K562 (cell line): ENCODE results near the gene STARD13. TPM values are rescaled to one million over a fixed set of nuclear protein-coding genes. Genes with fewer than 3 reads are reported as not detected.

Source experiments
- ATAC-seq: fragments of 200-7000 bp; cut with Tn5 transposase; 3 replicates; pipeline ENCODE4 v1.9.1; 2020; ENCODE audit warnings: moderate library complexity
- BruUV-seq: library from RNA; stranded (reverse); fragments of 400-500 nt; replicated peaks from 2 replicates; lab custom pipeline; 2021; lab: Mats Ljungman, UMichigan
- CTCF ChIA-PET: fragments of 300-600 bp; formaldehyde crosslinking; extraction: SDS; loops from one replicate; lab custom pipeline; 2021; ENCODE audit warnings: low intra/inter-chr PET ratio; lab: Yijun Ruan, JAX
- POLR2A ChIA-PET: fragments of 300-600, 350-650 bp; sonication (Branson Sonifier 250); formaldehyde crosslinking; extraction: SDS; loops from one replicate; lab custom pipeline; 2021; ENCODE audit warnings: antibody characterized with exemption, inconsistent platforms; lab: Yijun Ruan, JAX
- DNase-seq, 4 experiments: peaks; one replicate each; pipeline versions ENCODE4 v3.0.0 to v3.0.0-alpha.2; 2011 to 2018; ENCODE audit warnings: low spot score in 3 of 4, mixed read lengths in 3 of 4; ENCODE audit errors: extremely low read depth in 1 of 4
- FAIRE-seq: peaks from 2 replicates; lab custom pipeline; 2011; peaks lifted over from hg19 to GRCh38; lab: Jason Lieb, UNC
- H2AFZ ChIP-seq: 2 replicates; pipeline ENCODE4 v1.6.0; 2011; ENCODE audit warnings: low read depth, low read length, control low read depth, inconsistent platforms
- H3K27ac ChIP-seq: fragments of 200-600 bp; 3 replicates; pipeline ENCODE4 v1.8.0; 2011; ENCODE audit warnings: low read depth, mild to moderate bottlenecking, control low read depth, inconsistent platforms, low read length, moderate library complexity, mixed read lengths; ENCODE audit errors: extremely low read depth
- H3K27me3 ChIP-seq, 2 experiments: fragments of 300-600 bp in 1 of 2; 2 replicates in 1 of 2; 3 replicates in 1 of 2; pipeline versions ENCODE4 v1.6.0 to v1.8.0; 2011; ENCODE audit warnings: inconsistent platforms in 2 of 2, low read length in 2 of 2, mild to moderate bottlenecking in 1 of 2, mixed read lengths in 1 of 2, moderate library complexity in 1 of 2; ENCODE audit not compliant: control insufficient read depth in 2 of 2, insufficient read depth in 2 of 2
- H3K36me3 ChIP-seq: fragments of 300-600 bp; 3 replicates; pipeline ENCODE4 v1.8.0; 2011; ENCODE audit warnings: mild to moderate bottlenecking, low read length, inconsistent platforms; ENCODE audit not compliant: control insufficient read depth, insufficient read depth
- H3K4me1 ChIP-seq, 2 experiments: fragments of 200-600 bp in 1 of 2; replicated peaks in 1 of 2; 2 replicates in 1 of 2; 3 replicates in 1 of 2; pipeline versions ENCODE4 v1.5.1 to v1.8.0; 2011; ENCODE audit warnings: inconsistent platforms in 2 of 2, low read length in 2 of 2, mild to moderate bottlenecking in 1 of 2, mixed read lengths in 1 of 2, moderate library complexity in 1 of 2; ENCODE audit not compliant: control insufficient read depth in 2 of 2, insufficient read depth in 2 of 2
- H3K4me2 ChIP-seq: 2 replicates; pipeline ENCODE4 v1.6.1; 2011; ENCODE audit warnings: low read length, control low read depth, inconsistent platforms, mixed read lengths; ENCODE audit not compliant: insufficient read depth
- H3K4me3 ChIP-seq: fragments of 200-600 bp; sonication (generic), shearing (Covaris generic); 2 replicates; pipeline ENCODE4 v1.5.1; 2016; ENCODE audit warnings: control low read depth, inconsistent platforms
- H3K79me2 ChIP-seq: fragments of 200-600 bp; 3 replicates; pipeline ENCODE4 v1.8.0; 2011; ENCODE audit warnings: low read length, inconsistent platforms; ENCODE audit not compliant: control insufficient read depth, insufficient read depth
- H3K9ac ChIP-seq, 2 experiments: 2 replicates each; pipeline versions ENCODE4 v1.6.0 to v1.6.1; 2011; ENCODE audit warnings: low read depth in 2 of 2, low read length in 2 of 2, control low read depth in 1 of 2, inconsistent platforms in 1 of 2, mild to moderate bottlenecking in 1 of 2, mixed read lengths in 1 of 2; ENCODE audit not compliant: insufficient read depth in 1 of 2
- H3K9me1 ChIP-seq: one replicate; pipeline ENCODE4 v1.6.0; 2011; ENCODE audit warnings: inconsistent platforms, mild to moderate bottlenecking, low read length, moderate library complexity; ENCODE audit not compliant: control insufficient read depth, insufficient read depth
- H3K9me3 ChIP-seq: replicated peaks from 2 replicates; pipeline ENCODE4 v1.5.1; 2011; ENCODE audit warnings: low read depth, low read length, inconsistent platforms; ENCODE audit not compliant: control insufficient read depth, insufficient read depth
- H4K20me1 ChIP-seq: replicated peaks from 2 replicates; pipeline ENCODE4 v1.6.1; 2011; ENCODE audit warnings: low read length, inconsistent platforms, mixed read lengths; ENCODE audit not compliant: control insufficient read depth, insufficient read depth
- ATF3 ChIP-seq, 2 experiments: fragments of 450-650 bp in 1 of 2; sonication (generic) in 1 of 2; formaldehyde crosslinking in 1 of 2; IDR thresholded peaks in 1 of 2; conservative IDR thresholded peaks in 1 of 2; 2 replicates each; pipeline versions ENCODE4 v1.6.1 to v1.8.1; 2016 to 2023; ENCODE audit warnings: mild to moderate bottlenecking in 2 of 2, moderate library complexity in 2 of 2, inconsistent platforms in 1 of 2, missing genetic modification reagents in 1 of 2
- GATAD2A ChIP-seq: fragments of 450-650 bp; IDR thresholded peaks from 2 replicates; pipeline ENCODE4 v1.6.1; 2017
- PTTG1 ChIP-seq: fragments of 450-650 bp; IDR thresholded peaks from 2 replicates; pipeline ENCODE4 v1.6.1; 2016; ENCODE audit warnings: low read depth, mild to moderate bottlenecking, missing genetic modification characterization, missing compliant biosample characterization
- ZNF561 ChIP-seq: fragments of 450-650 bp; formaldehyde crosslinking; conservative IDR thresholded peaks from 2 replicates; pipeline ENCODE4 v1.4.0; 2020; ENCODE audit warnings: mild to moderate bottlenecking, moderate library complexity
- whole genome bisulfite sequencing: fragments of 100-300 bp; shearing (Covaris generic); methylation state at CpG from one replicate; pipeline ENCODE4 v1.1.6; 2016; ENCODE audit warnings: low coverage, mixed read lengths; ENCODE audit not compliant: insufficient coverage; ENCODE audit errors: missing lambda C conversion rate; 5-methylcytosine and 5-hydroxymethylcytosine counted together
- in situ Hi-C: fragments of 300-500 bp; cut with MboI; formaldehyde crosslinking; loops from 4 replicates; pipeline ENCODE4 v1.15.0; 2018; ENCODE audit warnings: inconsistent platforms, mixed read lengths
- intact Hi-C: fragments of 100-400 bp; cut with micrococcal nuclease; formaldehyde crosslinking; loops from 2 replicates; pipeline ENCODE4 v1.14.2; 2022
- polyA plus RNA-seq, 8 experiments: library from polyadenylated mRNA; depleted of rRNA in 4 of 8; stranded (reverse) in 5 of 8; unstranded in 3 of 8; fragments of >200 nt; fragmentation: Nextera tagmentation in 2 of 8; fragmentation: Illumina TruSeq in 1 of 8; extraction: Ambion mirVana in 2 of 8; extraction: Trizol in 1 of 8; gene quantifications; 2 replicates each; pipeline versions ENCODE4 v1.2.1 to v1.2.3, GENCODE V29; 2011 to 2014; ENCODE audit warnings: inconsistent platforms in 1 of 8, missing spikeins in 1 of 8
- total RNA-seq, 7 experiments: library from RNA; depleted of rRNA in 6 of 7; stranded (reverse); fragments of >200 nt in 6 of 7; fragmentation: Illumina TruSeq in 2 of 7; extraction: Trizol in 2 of 7; gene quantifications; 2 replicates each; pipeline versions ENCODE4 v1.2.1 to v1.2.3, GENCODE V29; 2011 to 2021; ENCODE audit warnings: low replicate concordance in 1 of 7

Gene STARD13
- total and polyA plus RNA-seq, 9 of the 15 experiments (the other 6 are each of a cell fraction or from before 2014, with no cell fraction given) = 0.11 TPM; not detected in 8

GRCh38 chr13:33072282-33072681 lies 213.3 kb downstream of the STARD13 start:
- ChIA-PET POLR2A (no interaction called here), CTCF (no interaction called here)
- Histone ChIP-seq H3K27me3 (no peaks in the 10 kb centered on the region), H3K9me1 (no peaks in the 10 kb centered on the region), H3K79me2 (no peaks in the 10 kb centered on the region), H3K4me1 (no peaks in the 10 kb centered on the region), H3K9ac (no peak overlapping the region), H3K4me2 (no peak overlapping the region), H4K20me1 (no peaks in the 10 kb centered on the region), H3K9me3 (no peaks in the 10 kb centered on the region), H3K27ac (no peak overlapping the region), H2AFZ (no peak overlapping the region), H3K36me3 (no peaks in the 10 kb centered on the region), H3K4me3 (no peak overlapping the region)
- 4% methylated on average over 2 of the region's 2 CpGs for WGBS
- TF ChIP-seq ATF3 (IDR thresholded peaks at IDR 0.05) (0 out of 2 replicates have a peak, but pooled peaks have one; percentile 20), ATF3 (CRISPR knock-in tag; conservative IDR thresholded peaks at IDR 0.05) (no peak), PTTG1 (no peak)
- intact Hi-C loops = no loop called here
- FAIRE-seq (no peak), ATAC-seq (no peak), DNase-seq (no peak)
- BruUV-seq = no TSS peak
- in situ Hi-C loops = no loop called here

- H2AFZ ChIP-seq = no peak overlapping the region
- no peak overlapping the region for H3K4me3 ChIP-seq
- no peak for ATAC-seq
- intact Hi-C loops (no loop called here), in situ Hi-C loops (no loop called here)
- BruUV-seq = no TSS peak
- peaks cover 0 to 8% of the 10 kb centered on the region in 2 experiments; a peak in 2 of 5 replicates for H3K27me3 ChIP-seq
- CTCF ChIA-PET = no interaction called here
- H4K20me1 ChIP-seq = no peaks in the 10 kb centered on the region
- no peak overlapping the region for H3K27ac ChIP-seq
- H3K4me1 ChIP-seq = no peaks in the 10 kb centered on the region; a peak in 1 of 5 replicates
- no peaks in the 10 kb centered on the region for H3K79me2 ChIP-seq
- WGBS = 0% methylated on average over 2 of the region's 2 CpGs
- FAIRE-seq = no peak
- POLR2A ChIA-PET = interaction anchor here (0.7 kb wide), 1 partner anchor 13 kb away, joined by 4 read pairs; no protein-coding TSS in a partner anchor
- no peak overlapping the region for H3K4me2 ChIP-seq
- H3K9me3 ChIP-seq = no peaks in the 10 kb centered on the region
- no peak for DNase-seq
- no peak overlapping the region for H3K9ac ChIP-seq
- H3K9me1 ChIP-seq = no peaks in the 10 kb centered on the region
- no peaks in the 10 kb centered on the region for H3K36me3 ChIP-seq
- no peak for TF ChIP-seq ZNF561 (CRISPR knock-in tag)
- TF ChIP-seq GATAD2A = no peak
Observed at GRCh38 chr13:33070713-33071112, 214.8 kb downstream of the STARD13 start.
